H9 (cell line): ENCODE measurements around the gene FCER1G. TPM values are rescaled to one million over a fixed set of nuclear protein-coding genes. Genes with fewer than 3 reads are reported as not detected.
A peak's percentile ranks its signal among the peaks of the same experiment; 100 is the strongest.

ENCODE experiments used
- DNase-seq: peaks from one replicate; pipeline ENCODE4 v3.0.0-alpha.2; 2017
- H2AFZ ChIP-seq: one replicate; pipeline ENCODE4 v1.6.1; 2013; ENCODE audit warnings: mild to moderate bottlenecking, low read length, control low read depth, moderate library complexity
- H2AK5ac ChIP-seq: 2 replicates; pipeline ENCODE4 v1.6.1; 2013; ENCODE audit warnings: low read length, control low read depth, mixed read lengths; ENCODE audit not compliant: insufficient read length
- H2BK120ac ChIP-seq: one replicate; pipeline ENCODE4 v1.6.1; 2013; ENCODE audit warnings: low read depth, mild to moderate bottlenecking, low read length, control low read depth, inconsistent platforms; ENCODE audit not compliant: poor library complexity, severe bottlenecking
- H2BK12ac ChIP-seq: 2 replicates; pipeline ENCODE4 v1.6.1; 2013; ENCODE audit warnings: low read length, control low read depth, mixed read lengths, low read depth; ENCODE audit not compliant: insufficient read length
- H2BK15ac ChIP-seq: 2 replicates; pipeline ENCODE4 v1.6.1; 2013; ENCODE audit warnings: low read depth, low read length, control low read depth
- H2BK20ac ChIP-seq: one replicate; pipeline ENCODE4 v1.6.1; 2013; ENCODE audit warnings: low read depth, mild to moderate bottlenecking, low read length, control low read depth, inconsistent platforms; ENCODE audit not compliant: poor library complexity, severe bottlenecking
- H2BK5ac ChIP-seq: 2 replicates; pipeline ENCODE4 v1.6.1; 2013; ENCODE audit warnings: low read length, control low read depth, mixed read lengths; ENCODE audit not compliant: insufficient read length
- H3K14ac ChIP-seq: 2 replicates; pipeline ENCODE4 v1.6.1; 2013; ENCODE audit warnings: low read length, control low read depth; ENCODE audit not compliant: insufficient read depth
- H3K18ac ChIP-seq: 2 replicates; pipeline ENCODE4 v1.6.1; 2013; ENCODE audit warnings: low read depth, mild to moderate bottlenecking, mixed read lengths, low read length, control low read depth; ENCODE audit not compliant: insufficient read length
- H3K23ac ChIP-seq: 2 replicates; pipeline ENCODE4 v1.6.1; 2013; ENCODE audit warnings: low read length, control low read depth, mixed read lengths, low read depth; ENCODE audit not compliant: insufficient read length
- H3K23me2 ChIP-seq: 2 replicates; pipeline ENCODE4 v1.6.1; 2013; ENCODE audit warnings: low read depth, mild to moderate bottlenecking, mixed read lengths, low read length, control low read depth; ENCODE audit not compliant: insufficient read length, poor library complexity, severe bottlenecking
- H3K27ac ChIP-seq: 2 replicates; pipeline ENCODE4 v1.5.1; 2013; ENCODE audit warnings: low read length, control low read depth, mixed read lengths, low read depth; ENCODE audit not compliant: insufficient read length
- H3K27me3 ChIP-seq: 2 replicates; pipeline ENCODE4 v1.6.1; 2013; ENCODE audit warnings: low read length, control low read depth, inconsistent platforms; ENCODE audit not compliant: insufficient read depth
- H3K4ac ChIP-seq: 2 replicates; pipeline ENCODE4 v1.6.1; 2013; ENCODE audit warnings: low read depth, mild to moderate bottlenecking, control low read depth, inconsistent platforms, low read length, moderate library complexity
- H3K4me1 ChIP-seq: 2 replicates; pipeline ENCODE4 v1.6.1; 2013; ENCODE audit warnings: low read length, control low read depth, inconsistent platforms; ENCODE audit not compliant: insufficient read depth
- H3K4me2 ChIP-seq: 2 replicates; pipeline ENCODE4 v1.6.1; 2013; ENCODE audit warnings: low read length, control low read depth, mixed read lengths; ENCODE audit not compliant: insufficient read length, insufficient read depth
- H3K56ac ChIP-seq: 2 replicates; pipeline ENCODE4 v1.6.1; 2013; ENCODE audit warnings: low read depth, mild to moderate bottlenecking, mixed read lengths, low read length, control low read depth; ENCODE audit not compliant: insufficient read length
- H3K79me1 ChIP-seq: 2 replicates; pipeline ENCODE4 v1.6.1; 2013; ENCODE audit warnings: low read depth, mild to moderate bottlenecking, moderate library complexity, low read length, control low read depth, inconsistent platforms; ENCODE audit not compliant: insufficient read depth, poor library complexity, severe bottlenecking
- H3K79me2 ChIP-seq: 2 replicates; pipeline ENCODE4 v1.6.1; 2013; ENCODE audit warnings: low read length, control low read depth, inconsistent platforms; ENCODE audit not compliant: insufficient read depth
- H3K9ac ChIP-seq: 2 replicates; pipeline ENCODE4 v1.6.1; 2013; ENCODE audit warnings: low read length, control low read depth, mixed read lengths; ENCODE audit not compliant: insufficient read length; ENCODE audit errors: extremely low read depth
- H3K9me3 ChIP-seq: one replicate; pipeline ENCODE4 v1.6.1; 2013; ENCODE audit warnings: low read depth, low read length, inconsistent platforms; ENCODE audit not compliant: control insufficient read depth
- H3T11ph ChIP-seq: one replicate; pipeline ENCODE4 v1.6.1; 2013; ENCODE audit warnings: mild to moderate bottlenecking, low read length, control low read depth, inconsistent platforms
- H4K20me1 ChIP-seq: one replicate; pipeline ENCODE4 v1.6.1; 2013; ENCODE audit not compliant: control insufficient read depth, insufficient read length, insufficient read depth
- H4K5ac ChIP-seq: 2 replicates; pipeline ENCODE4 v1.6.1; 2013; ENCODE audit warnings: low read depth, mild to moderate bottlenecking, mixed read lengths, low read length, control low read depth; ENCODE audit not compliant: insufficient read length
- H4K8ac ChIP-seq: replicated peaks from 2 replicates; pipeline ENCODE4 v1.6.1; 2013; ENCODE audit warnings: low read length, control low read depth, mixed read lengths, low read depth; ENCODE audit not compliant: insufficient read length
- H4K91ac ChIP-seq: 2 replicates; pipeline ENCODE4 v1.6.1; 2013; ENCODE audit warnings: low read depth, mild to moderate bottlenecking, moderate library complexity, mixed read lengths, low read length, control low read depth; ENCODE audit not compliant: insufficient read length
- H3K27ac Mint-ChIP-seq, 3 experiments: 2 replicates in 2 of 3; 3 replicates in 1 of 3; pipeline ENCODE4 v1.8.0; 2020 to 2021; ENCODE audit warnings: mixed read lengths in 3 of 3, mild to moderate bottlenecking in 1 of 3, moderate library complexity in 1 of 3
- H3K27me3 Mint-ChIP-seq: 2 replicates; pipeline ENCODE4 v1.8.0; 2021; ENCODE audit warnings: low read depth, mild to moderate bottlenecking, moderate library complexity, mixed read lengths
- H3K36me3 Mint-ChIP-seq, 3 experiments: 2 replicates in 2 of 3; 3 replicates in 1 of 3; pipeline ENCODE4 v1.8.0; 2020 to 2021; ENCODE audit warnings: low read depth in 3 of 3, mixed read lengths in 3 of 3; ENCODE audit not compliant: insufficient read depth in 1 of 3
- H3K4me1 Mint-ChIP-seq, 2 experiments: 2 replicates each; pipeline ENCODE4 v1.8.0; 2020; ENCODE audit warnings: mixed read lengths in 2 of 2
- H3K4me3 Mint-ChIP-seq, 2 experiments: 2 replicates in 1 of 2; 3 replicates in 1 of 2; pipeline ENCODE4 v1.8.0; 2020 to 2021; ENCODE audit warnings: mild to moderate bottlenecking in 2 of 2, mixed read lengths in 2 of 2, moderate library complexity in 1 of 2
- H3K9me3 Mint-ChIP-seq, 2 experiments: 2 replicates in 1 of 2; 3 replicates in 1 of 2; pipeline ENCODE4 v1.8.0; 2020; ENCODE audit warnings: mild to moderate bottlenecking in 2 of 2, mixed read lengths in 2 of 2, moderate library complexity in 1 of 2
- WGBS: extraction: QIAGEN DNeasy Blood & Tissue Kit; methylation state at CpG from one replicate; pipeline ENCODE4 v1.1.7; 2013; ENCODE audit warnings: missing lambda C conversion rate, low lambda C conversion rate, mixed read lengths; ENCODE audit not compliant: insufficient read length; ENCODE audit errors: extremely low coverage; 5-methylcytosine and 5-hydroxymethylcytosine counted together
- total RNA-seq: library from RNA; stranded (reverse); gene quantifications from 2 replicates; pipeline ENCODE4 v1.2.1, GENCODE V29; 2021
- TF ChIP-seq, protein P1 (sequence below): fragments of 200-600 bp; sonication (generic); conservative IDR thresholded peaks from 3 replicates; pipeline ENCODE4 v1.8.0; 2021; ENCODE audit warnings: antibody characterized with exemption, mild to moderate bottlenecking

The FCER1G gene
- total RNA-seq, 1 experiment from 2014 or later = 0.90 TPM

GRCh38 chr1:161266836-161267235 lies 51.7 kb downstream of the FCER1G start:
- no peaks in the 10 kb centered on the region for H3K9me3 ChIP-seq
- no peak overlapping the region for H2BK15ac ChIP-seq
- no peak overlapping the region for H4K5ac ChIP-seq
- H3K79me1 ChIP-seq = no peaks in the 10 kb centered on the region
- no peak overlapping the region for H4K8ac ChIP-seq
- DNase-seq = no peak
- no peak overlapping the region for H3T11ph ChIP-seq
- no peak overlapping the region for H2BK20ac ChIP-seq
- no peak overlapping the region for H3K23ac ChIP-seq
- TF ChIP-seq, protein P1, sequence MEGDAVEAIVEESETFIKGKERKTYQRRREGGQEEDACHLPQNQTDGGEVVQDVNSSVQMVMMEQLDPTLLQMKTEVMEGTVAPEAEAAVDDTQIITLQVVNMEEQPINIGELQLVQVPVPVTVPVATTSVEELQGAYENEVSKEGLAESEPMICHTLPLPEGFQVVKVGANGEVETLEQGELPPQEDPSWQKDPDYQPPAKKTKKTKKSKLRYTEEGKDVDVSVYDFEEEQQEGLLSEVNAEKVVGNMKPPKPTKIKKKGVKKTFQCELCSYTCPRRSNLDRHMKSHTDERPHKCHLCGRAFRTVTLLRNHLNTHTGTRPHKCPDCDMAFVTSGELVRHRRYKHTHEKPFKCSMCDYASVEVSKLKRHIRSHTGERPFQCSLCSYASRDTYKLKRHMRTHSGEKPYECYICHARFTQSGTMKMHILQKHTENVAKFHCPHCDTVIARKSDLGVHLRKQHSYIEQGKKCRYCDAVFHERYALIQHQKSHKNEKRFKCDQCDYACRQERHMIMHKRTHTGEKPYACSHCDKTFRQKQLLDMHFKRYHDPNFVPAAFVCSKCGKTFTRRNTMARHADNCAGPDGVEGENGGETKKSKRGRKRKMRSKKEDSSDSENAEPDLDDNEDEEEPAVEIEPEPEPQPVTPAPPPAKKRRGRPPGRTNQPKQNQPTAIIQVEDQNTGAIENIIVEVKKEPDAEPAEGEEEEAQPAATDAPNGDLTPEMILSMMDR = no peak
- H3K4ac ChIP-seq = no peak overlapping the region
- H3K27ac ChIP-seq = no peak overlapping the region
- WGBS = no CpG with 5 or more reads among the region's 2 CpGs
- Mint-ChIP-seq H3K36me3 (no peaks in the 10 kb centered on the region), H3K27me3 (peaks cover 14% of the 10 kb centered on the region), H3K4me3 (no peak overlapping the region), H3K27ac (peak overlapping the region in 1 of 3 experiments; percentile 70; a peak in 1 of 7 replicates), H3K9me3 (no peaks in the 10 kb centered on the region), H3K4me1 (peaks cover 14 to 15% of the 10 kb centered on the region in 2 experiments)
- H4K91ac ChIP-seq = no peak overlapping the region
- no peak overlapping the region for H2BK12ac ChIP-seq
- H3K23me2 ChIP-seq = no peaks in the 10 kb centered on the region
- no peaks in the 10 kb centered on the region for H3K4me1 ChIP-seq
- H3K4me2 ChIP-seq = no peak overlapping the region
- H3K27me3 ChIP-seq = no peaks in the 10 kb centered on the region
- no peak overlapping the region for H3K56ac ChIP-seq
- no peak overlapping the region for H2AK5ac ChIP-seq
- H3K79me2 ChIP-seq = no peaks in the 10 kb centered on the region
- H2AFZ ChIP-seq = no peak overlapping the region
- H3K18ac ChIP-seq = no peak overlapping the region
- H2BK5ac ChIP-seq = no peak overlapping the region
- H4K20me1 ChIP-seq = no peaks in the 10 kb centered on the region
- H3K14ac ChIP-seq = no peak overlapping the region
- no peak overlapping the region for H3K9ac ChIP-seq
- H2BK120ac ChIP-seq = no peak overlapping the region
